CD4-positive, alpha-beta memory T cell (primary cell): ENCODE measurements around the gene SPATA17. TPM values are rescaled to one million over a fixed set of nuclear protein-coding genes. Genes with fewer than 3 reads are reported as not detected.
"Not testable (repeated sequence)": the region's sequence is repeated elsewhere in the genome, so short reads cannot be mapped to it uniquely, and the experiment has no call there.

Source experiments
- CTCF ChIA-PET: fragments of 350-600 bp; sonication (Branson Sonifier 250); formaldehyde crosslinking; loops from one replicate; lab custom pipeline; 2021; ENCODE audit warnings: inconsistent platforms; ENCODE audit not compliant: partially characterized antibody; lab: Charles Lee
- POLR2A ChIA-PET: fragments of 350-600 bp; sonication (Branson Sonifier 250); formaldehyde crosslinking; loops from one replicate; lab custom pipeline; 2021; ENCODE audit not compliant: partially characterized antibody; lab: Charles Lee
- DNase-seq, 5 donors: peaks; one replicate each; pipeline versions ENCODE4 v3.0.0 to v3.0.0-alpha.2; 2020 to 2022; ENCODE audit warnings: mixed read lengths in 1 of 5
- H3K27ac ChIP-seq: one replicate; pipeline ENCODE4 v1.7.0; 2013; ENCODE audit warnings: low read depth, low read length
- H3K27me3 ChIP-seq: 2 replicates; pipeline ENCODE4 v1.7.0; 2013; ENCODE audit warnings: mild to moderate bottlenecking, low read length, moderate library complexity; ENCODE audit not compliant: insufficient read depth
- H3K36me3 ChIP-seq: 2 replicates; pipeline ENCODE4 v1.7.0; 2013; ENCODE audit warnings: mild to moderate bottlenecking, low read length, moderate library complexity; ENCODE audit not compliant: insufficient read depth
- H3K4me1 ChIP-seq: 2 replicates; pipeline ENCODE4 v1.7.0; 2013; ENCODE audit warnings: mild to moderate bottlenecking, low read length, moderate library complexity; ENCODE audit not compliant: insufficient read depth
- H3K4me3 ChIP-seq, 2 donors: one replicate each; pipeline ENCODE4 v1.7.0; 2013; ENCODE audit warnings: low read length in 2 of 2, mild to moderate bottlenecking in 1 of 2
- H3K9me3 ChIP-seq, 2 donors: one replicate each; pipeline ENCODE4 v1.7.0; 2013; ENCODE audit warnings: low read length in 2 of 2, control low read depth in 1 of 2; ENCODE audit not compliant: control insufficient read depth in 1 of 2
- H3K27ac Mint-ChIP-seq, 7 donors: one replicate each; pipeline ENCODE4 v1.8.0; 2020 to 2021; ENCODE audit warnings: mixed read lengths in 7 of 7, mild to moderate bottlenecking in 6 of 7, inconsistent platforms in 3 of 7, moderate library complexity in 3 of 7
- H3K27me3 Mint-ChIP-seq, 2 donors: one replicate each; pipeline ENCODE4 v1.8.0; 2020 to 2021; ENCODE audit warnings: mixed read lengths in 2 of 2
- H3K36me3 Mint-ChIP-seq, 2 donors: one replicate each; pipeline ENCODE4 v1.8.0; 2020 to 2021; ENCODE audit warnings: mixed read lengths in 2 of 2, inconsistent platforms in 1 of 2, mild to moderate bottlenecking in 1 of 2
- H3K4me1 Mint-ChIP-seq, 4 donors: one replicate each; pipeline ENCODE4 v1.8.0; 2020 to 2021; ENCODE audit warnings: mixed read lengths in 4 of 4, mild to moderate bottlenecking in 1 of 4
- H3K4me3 Mint-ChIP-seq, 8 donors: one replicate each; pipeline ENCODE4 v1.8.0; 2020 to 2021; ENCODE audit warnings: mixed read lengths in 8 of 8, mild to moderate bottlenecking in 7 of 8, moderate library complexity in 6 of 8, inconsistent platforms in 3 of 8
- H3K9me3 Mint-ChIP-seq, 8 donors: one replicate each; pipeline ENCODE4 v1.8.0; 2020 to 2021; ENCODE audit warnings: mixed read lengths in 8 of 8, mild to moderate bottlenecking in 5 of 8, inconsistent platforms in 3 of 8, moderate library complexity in 1 of 8
- intact Hi-C: fragments of 100-400 bp; cut with micrococcal nuclease; formaldehyde crosslinking; loops from one replicate; pipeline ENCODE4 v1.15.1; 2023
- polyA plus RNA-seq, 2 donors: library from polyadenylated mRNA; unstranded; fragments of 300-500 nt; fragmentation: Illumina TruSeq; gene quantifications; one replicate each; pipeline ENCODE4 v1.2.3, GENCODE V29; 2021
- total RNA-seq, 2 experiments: library from RNA; stranded (reverse); gene quantifications; one replicate each; pipeline ENCODE4 v1.2.3, GENCODE V29; 2021

The SPATA17 gene
- total and polyA plus RNA-seq, 4 experiments from 2014 or later: not detected

DNA sequence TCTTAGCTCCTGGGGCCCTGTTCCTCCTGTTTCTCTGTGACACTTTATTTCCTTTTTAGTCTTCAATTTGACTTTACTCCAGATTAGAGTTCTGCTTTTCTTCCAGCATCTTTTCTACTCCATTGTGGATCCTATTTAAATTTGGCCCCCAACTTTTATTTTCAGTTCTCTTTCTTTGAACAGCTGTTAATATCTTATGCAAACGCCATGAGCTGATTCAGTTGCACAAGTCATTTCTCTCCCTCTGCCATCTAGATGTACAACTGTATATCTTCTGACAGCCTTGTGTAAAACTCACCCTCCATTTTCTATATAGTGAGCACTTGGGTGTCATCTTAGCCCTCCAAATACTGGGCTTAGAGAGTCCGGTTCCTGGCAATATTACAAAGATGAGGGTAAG is 42.2 kb downstream of the SPATA17 start:
- no peak overlapping the region for H3K4me3 Mint-ChIP-seq
- CTCF ChIA-PET: no interaction called here
- no peaks in the 10 kb centered on the region for H3K4me1 Mint-ChIP-seq

DNA sequence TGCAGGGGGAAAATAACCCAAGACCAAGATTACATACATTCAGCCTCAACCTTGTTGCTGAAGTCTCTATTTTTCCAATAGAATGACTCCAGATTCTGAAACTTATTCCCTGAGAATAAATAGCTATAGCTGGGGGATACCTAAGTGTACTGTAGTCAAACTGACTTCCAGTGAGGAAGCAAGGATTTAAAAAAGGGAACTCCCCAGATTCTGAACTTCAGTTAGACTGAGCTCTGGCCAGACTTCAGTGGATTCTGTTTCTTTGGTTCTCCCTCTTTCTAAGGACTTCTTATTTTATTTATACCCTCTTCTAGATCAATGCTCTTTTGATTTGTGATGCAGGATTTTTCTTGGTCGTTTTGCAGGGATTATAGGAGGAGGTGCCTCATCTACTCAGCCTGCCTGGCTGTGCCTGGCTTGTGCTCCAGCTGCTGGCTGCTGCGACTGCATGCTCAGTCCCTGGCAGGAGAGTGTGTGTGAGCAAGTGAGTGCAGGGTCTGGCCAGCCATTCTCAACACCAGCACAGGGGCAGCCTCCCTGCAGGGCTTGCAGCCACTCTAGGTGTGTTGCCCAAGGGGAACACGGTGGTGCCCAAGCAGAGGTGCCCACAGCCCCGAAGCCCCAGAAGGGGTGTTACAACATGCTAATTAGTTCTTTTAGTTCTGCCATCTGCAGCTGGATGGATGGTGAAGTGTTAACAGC is 43.0 kb downstream of the SPATA17 start:
- intact Hi-C loops: no loop called here
- Mint-ChIP-seq H3K4me1 (no peaks in the 10 kb centered on the region), H3K27ac (no peak overlapping the region), H3K36me3 (no peaks in the 10 kb centered on the region), H3K27me3 (peaks cover 1 to 6% of the 10 kb centered on the region in 2 donors), H3K4me3 (no peak overlapping the region), H3K9me3 (peaks cover 0 to 1% (median 0%) of the 10 kb centered on the region in 8 donors)
- no peak for DNase-seq
- H3K9me3 ChIP-seq: no peaks in the 10 kb centered on the region
- POLR2A ChIA-PET: no interaction called here
- no peak overlapping the region for H3K4me3 ChIP-seq
- H3K36me3 ChIP-seq: no peaks in the 10 kb centered on the region
- CTCF ChIA-PET: no interaction called here
- no peak overlapping the region for H3K27ac ChIP-seq
- no peaks in the 10 kb centered on the region for H3K4me1 ChIP-seq
- no peaks in the 10 kb centered on the region for H3K27me3 ChIP-seq

More for the DNA sequence above, 42.2 kb downstream of the SPATA17 start:
- Histone ChIP-seq H3K4me3 (no peak overlapping the region), H3K27ac (no peak overlapping the region), H3K27me3 (no peaks in the 10 kb centered on the region), H3K9me3 (no peaks in the 10 kb centered on the region), H3K4me1 (no peaks in the 10 kb centered on the region), H3K36me3 (no peaks in the 10 kb centered on the region)
- DNase-seq: no peak
- Mint-ChIP-seq H3K9me3 (peaks cover 0 to 1% (median 0%) of the 10 kb centered on the region in 8 donors), H3K27ac (no peak overlapping the region), H3K27me3 (peaks cover 1 to 6% of the 10 kb centered on the region in 2 donors), H3K36me3 (no peaks in the 10 kb centered on the region)
- POLR2A ChIA-PET: no interaction called here
- intact Hi-C loops: no loop called here

DNA sequence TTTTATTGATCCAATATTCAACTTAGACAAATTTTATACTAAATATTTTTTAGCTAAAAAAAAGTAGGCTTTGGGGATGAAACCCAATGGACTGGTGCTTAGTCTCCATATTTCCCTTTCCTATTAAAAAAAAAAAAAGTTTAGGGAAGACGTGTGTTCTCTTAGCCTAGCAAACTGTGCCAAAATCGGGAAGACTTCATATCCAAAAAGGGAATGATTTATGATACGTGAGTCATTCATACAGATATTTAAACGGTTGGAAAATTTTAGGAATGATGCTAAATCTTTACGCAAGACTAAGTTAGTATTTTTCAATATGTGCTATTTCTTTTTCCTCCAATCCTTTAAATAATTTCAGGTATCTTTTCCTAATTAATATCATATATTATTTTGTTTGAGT is 50.7 kb downstream of the SPATA17 start:
- Histone ChIP-seq H3K27ac (no peak overlapping the region), H3K4me1 (no peaks in the 10 kb centered on the region), H3K9me3 (no peaks in the 10 kb centered on the region), H3K36me3 (no peaks in the 10 kb centered on the region), H3K27me3 (no peaks in the 10 kb centered on the region), H3K4me3 (no peak overlapping the region)
- intact Hi-C loops: no loop called here
- no peak overlapping the region for H3K27ac Mint-ChIP-seq
- ChIA-PET POLR2A (no interaction called here), CTCF (no interaction called here)
- DNase-seq: no peak
- H3K27me3 Mint-ChIP-seq: no peaks in the 10 kb centered on the region
- no peaks in the 10 kb centered on the region for H3K9me3 Mint-ChIP-seq
- H3K4me1 Mint-ChIP-seq: no peaks in the 10 kb centered on the region
- no peak overlapping the region for H3K4me3 Mint-ChIP-seq
- no peaks in the 10 kb centered on the region for H3K36me3 Mint-ChIP-seq

DNA sequence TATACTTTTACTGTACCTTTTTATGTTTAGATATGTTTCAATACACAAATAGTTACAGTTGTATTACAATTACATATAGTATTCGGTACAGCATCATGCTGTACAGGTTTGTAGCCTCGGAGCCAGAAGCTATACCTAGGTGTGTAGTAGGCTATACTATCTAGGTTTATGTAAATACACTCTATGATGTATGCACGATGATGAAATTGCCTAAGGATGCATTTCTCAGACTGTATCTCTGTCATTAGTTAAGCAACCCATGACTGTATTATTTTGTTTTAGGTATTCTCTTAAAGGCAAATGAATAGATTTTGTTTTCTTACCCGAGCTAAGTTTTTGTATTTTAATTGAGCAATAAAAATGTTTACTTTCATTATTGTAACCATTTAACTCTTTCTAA is 56.4 kb downstream of the SPATA17 start:
- Mint-ChIP-seq H3K36me3 (no peaks in the 10 kb centered on the region), H3K27me3 (no peaks in the 10 kb centered on the region), H3K9me3 (no peaks in the 10 kb centered on the region), H3K4me3 (no peak overlapping the region), H3K27ac (no peak overlapping the region), H3K4me1 (no peaks in the 10 kb centered on the region)
- no peaks in the 10 kb centered on the region for H3K9me3 ChIP-seq
- H3K36me3 ChIP-seq: no peaks in the 10 kb centered on the region
- ChIA-PET POLR2A (no interaction called here), CTCF (no interaction called here)
- H3K4me1 ChIP-seq: no peaks in the 10 kb centered on the region
- no peaks in the 10 kb centered on the region for H3K27me3 ChIP-seq
- intact Hi-C loops: no loop called here
- DNase-seq: no peak
- no peak overlapping the region for H3K4me3 ChIP-seq
- no peak overlapping the region for H3K27ac ChIP-seq

DNA sequence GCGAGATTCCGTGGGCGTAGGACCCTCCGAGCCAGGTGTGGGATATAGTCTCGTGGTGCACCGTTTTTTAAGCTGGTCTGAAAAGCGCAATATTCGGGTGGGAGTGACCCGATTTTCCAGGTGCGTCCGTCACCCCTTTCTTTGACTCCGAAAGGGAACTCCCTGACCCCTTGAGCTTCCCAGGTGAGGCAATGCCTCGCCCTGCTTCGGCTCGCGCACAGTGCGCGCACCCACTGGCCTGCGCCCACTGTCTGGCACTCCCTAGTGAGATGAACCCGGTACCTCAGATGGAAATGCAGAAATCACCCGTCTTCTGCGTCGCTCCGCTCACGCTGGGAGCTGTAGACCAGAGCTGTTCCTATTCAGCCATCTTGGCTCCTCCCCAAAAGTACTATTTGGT is 65.0 kb downstream of the SPATA17 start:
- H3K4me1 Mint-ChIP-seq, POLR2A ChIA-PET: not testable (repeated sequence)

DNA sequence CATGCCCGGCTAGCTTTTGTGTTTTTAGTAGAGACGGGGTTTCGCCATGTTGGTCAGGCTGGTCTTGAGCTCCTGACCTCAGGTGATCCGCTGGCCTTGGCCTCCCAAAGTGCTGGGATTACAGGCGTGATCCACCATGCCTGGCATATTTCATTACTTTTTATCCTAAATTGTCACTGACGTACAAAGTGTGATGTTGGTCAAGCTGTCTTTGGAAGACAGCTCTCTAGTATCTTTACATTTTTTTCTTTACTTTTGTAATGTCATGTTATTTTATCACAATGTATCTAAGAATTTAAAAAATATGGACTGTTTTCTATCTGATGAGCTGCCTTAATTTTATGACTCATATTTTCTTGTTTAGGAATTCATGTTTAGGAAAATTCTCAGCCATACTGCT is 72.2 kb downstream of the SPATA17 start:
- Mint-ChIP-seq H3K4me3 (no peak overlapping the region), H3K9me3 (peaks cover 0 to 23% (median 5%) of the 10 kb centered on the region in 8 donors), H3K4me1 (no peaks in the 10 kb centered on the region), H3K27me3 (no peaks in the 10 kb centered on the region), H3K27ac (no peak overlapping the region), H3K36me3 (no peaks in the 10 kb centered on the region)
- Histone ChIP-seq H3K36me3 (no peaks in the 10 kb centered on the region), H3K9me3 (no peaks in the 10 kb centered on the region), H3K27me3 (no peaks in the 10 kb centered on the region), H3K4me3 (no peak overlapping the region), H3K4me1 (no peaks in the 10 kb centered on the region), H3K27ac (no peak overlapping the region)
- POLR2A ChIA-PET: no interaction called here
- CTCF ChIA-PET: no interaction called here
- no peak for DNase-seq
- intact Hi-C loops: no loop called here

More for the DNA sequence above, 65.0 kb downstream of the SPATA17 start:
- H3K4me1 ChIP-seq, H3K27ac ChIP-seq, CTCF ChIA-PET, DNase-seq, H3K36me3 ChIP-seq, H3K4me3 Mint-ChIP-seq, H3K27ac Mint-ChIP-seq, H3K36me3 Mint-ChIP-seq, intact Hi-C loops, H3K9me3 Mint-ChIP-seq, H3K27me3 ChIP-seq, H3K9me3 ChIP-seq, H3K4me3 ChIP-seq, H3K27me3 Mint-ChIP-seq: not testable (repeated sequence)

DNA sequence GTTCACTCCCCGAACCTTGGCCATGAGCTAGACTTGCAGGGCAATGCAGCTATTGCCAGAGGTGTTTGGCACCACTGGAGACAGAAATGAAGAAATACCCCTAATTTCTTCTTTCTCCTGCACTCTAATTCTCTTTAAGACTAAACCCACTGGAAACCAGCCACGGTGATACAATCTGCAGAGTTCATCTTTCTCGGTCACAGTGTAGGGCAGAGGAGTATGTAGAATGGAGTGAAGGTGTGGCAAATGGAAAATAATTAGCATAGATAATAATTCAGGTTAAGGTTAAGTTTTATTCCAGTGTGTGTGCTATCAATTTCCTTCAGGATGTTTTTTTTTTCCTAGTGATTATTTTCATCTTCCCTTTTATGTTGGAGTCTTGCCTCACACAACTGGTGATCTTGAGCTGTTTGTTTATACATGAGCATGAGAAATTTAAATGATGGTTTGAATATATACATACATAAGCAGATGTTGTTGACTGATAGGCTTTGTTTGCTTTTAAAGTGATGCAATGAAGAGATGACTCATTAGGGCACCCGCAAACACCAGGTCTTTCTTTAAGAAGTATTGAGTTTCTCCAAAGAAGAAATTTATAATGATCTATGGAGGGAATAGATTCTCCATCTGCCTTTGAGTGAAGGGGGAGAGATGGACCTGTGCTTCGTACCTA is 81.9 kb downstream of the SPATA17 start:
- Mint-ChIP-seq H3K36me3 (no peaks in the 10 kb centered on the region), H3K4me1 (no peaks in the 10 kb centered on the region), H3K9me3 (peaks cover 0 to 4% (median under 1%) of the 10 kb centered on the region in 8 donors), H3K27me3 (peaks cover 0 to 5% of the 10 kb centered on the region in 2 donors), H3K4me3 (no peak overlapping the region), H3K27ac (no peak overlapping the region)
- Histone ChIP-seq H3K36me3 (no peaks in the 10 kb centered on the region), H3K4me1 (no peaks in the 10 kb centered on the region), H3K9me3 (no peaks in the 10 kb centered on the region), H3K27ac (no peak overlapping the region), H3K27me3 (no peaks in the 10 kb centered on the region), H3K4me3 (no peak overlapping the region)
- POLR2A ChIA-PET: no interaction called here
- intact Hi-C loops: no loop called here
- DNase-seq: no peak
- CTCF ChIA-PET: no interaction called here
